GM12872 (cell line): ENCODE data around the gene TAS1R2.

ENCODE experiments used
- CTCF ChIP-seq: IDR thresholded peaks from 3 replicates; pipeline ENCODE4 v1.5.1; 2011; ENCODE audit warnings: low read depth, mild to moderate bottlenecking, low read length, moderate library complexity; ENCODE audit not compliant: insufficient read depth

The TAS1R2 gene

GRCh38 chr1:18823438-18823837 is 36.0 kb downstream of the TAS1R2 start:
- TF ChIP-seq CTCF = no peak

- peak; percentile 98 for TF ChIP-seq CTCF
Measured at GRCh38 chr1:18820791-18821641, 38.4 kb downstream of the TAS1R2 start.

- TF ChIP-seq CTCF = no peak
Measured at GRCh38 chr1:18819986-18820790, 39.3 kb downstream of the TAS1R2 start.

- TF ChIP-seq CTCF = no peak
Measured at GRCh38 chr1:18819203-18819602, 40.3 kb downstream of the TAS1R2 start.

GRCh38 chr1:18817795-18818435 is 41.5 kb downstream of the TAS1R2 start:
- no peak for TF ChIP-seq CTCF

- no peak for TF ChIP-seq CTCF
Measured at GRCh38 chr1:18817316-18817715, 42.1 kb downstream of the TAS1R2 start.

- no peak for TF ChIP-seq CTCF
Measured at GRCh38 chr1:18816808-18817207, 42.7 kb downstream of the TAS1R2 start.
